Measurements from ENCODE around the gene MUC4.

MUC4 gene, protein sequence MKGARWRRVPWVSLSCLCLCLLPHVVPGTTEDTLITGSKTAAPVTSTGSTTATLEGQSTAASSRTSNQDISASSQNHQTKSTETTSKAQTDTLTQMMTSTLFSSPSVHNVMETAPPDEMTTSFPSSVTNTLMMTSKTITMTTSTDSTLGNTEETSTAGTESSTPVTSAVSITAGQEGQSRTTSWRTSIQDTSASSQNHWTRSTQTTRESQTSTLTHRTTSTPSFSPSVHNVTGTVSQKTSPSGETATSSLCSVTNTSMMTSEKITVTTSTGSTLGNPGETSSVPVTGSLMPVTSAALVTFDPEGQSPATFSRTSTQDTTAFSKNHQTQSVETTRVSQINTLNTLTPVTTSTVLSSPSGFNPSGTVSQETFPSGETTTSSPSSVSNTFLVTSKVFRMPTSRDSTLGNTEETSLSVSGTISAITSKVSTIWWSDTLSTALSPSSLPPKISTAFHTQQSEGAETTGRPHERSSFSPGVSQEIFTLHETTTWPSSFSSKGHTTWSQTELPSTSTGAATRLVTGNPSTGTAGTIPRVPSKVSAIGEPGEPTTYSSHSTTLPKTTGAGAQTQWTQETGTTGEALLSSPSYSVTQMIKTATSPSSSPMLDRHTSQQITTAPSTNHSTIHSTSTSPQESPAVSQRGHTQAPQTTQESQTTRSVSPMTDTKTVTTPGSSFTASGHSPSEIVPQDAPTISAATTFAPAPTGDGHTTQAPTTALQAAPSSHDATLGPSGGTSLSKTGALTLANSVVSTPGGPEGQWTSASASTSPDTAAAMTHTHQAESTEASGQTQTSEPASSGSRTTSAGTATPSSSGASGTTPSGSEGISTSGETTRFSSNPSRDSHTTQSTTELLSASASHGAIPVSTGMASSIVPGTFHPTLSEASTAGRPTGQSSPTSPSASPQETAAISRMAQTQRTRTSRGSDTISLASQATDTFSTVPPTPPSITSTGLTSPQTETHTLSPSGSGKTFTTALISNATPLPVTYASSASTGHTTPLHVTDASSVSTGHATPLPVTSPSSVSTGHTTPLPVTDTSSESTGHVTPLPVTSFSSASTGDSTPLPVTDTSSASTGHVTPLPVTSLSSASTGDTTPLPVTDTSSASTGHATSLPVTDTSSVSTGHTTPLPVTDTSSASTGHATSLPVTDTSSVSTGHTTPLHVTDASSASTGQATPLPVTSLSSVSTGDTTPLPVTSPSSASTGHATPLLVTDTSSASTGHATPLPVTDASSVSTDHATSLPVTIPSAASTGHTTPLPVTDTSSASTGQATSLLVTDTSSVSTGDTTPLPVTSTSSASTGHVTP (N-terminal part only)

DNA sequence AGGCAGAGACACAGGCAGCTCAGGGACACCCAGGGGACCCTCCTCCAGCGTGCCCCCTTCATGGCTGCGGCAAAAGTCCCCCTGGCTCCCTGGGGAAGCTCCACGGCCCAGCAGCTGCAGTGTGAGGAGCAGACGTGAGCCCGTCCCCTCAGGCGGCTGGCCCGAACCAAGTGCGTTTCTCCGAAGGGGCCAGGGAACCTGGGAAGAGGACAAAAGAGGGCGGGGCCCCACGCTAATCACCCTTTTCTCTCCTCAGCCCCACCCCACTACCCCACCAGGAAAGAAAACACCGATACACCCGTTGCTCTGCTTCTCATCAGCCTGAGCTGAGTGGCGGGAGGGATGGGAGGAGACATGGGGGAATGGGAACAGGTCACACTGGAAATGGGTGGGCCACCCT, at the start of gene MUC4:
TSS of gene MUC4 (minus strand) at position 174 of the 400 bp plus-strand sequence. CDS start at position 62, 112 bp downstream.
- ATAC-seq (no peak), DNase-seq (ENCODE audit: low spot score in 2 of 2) (no peak)
- Mint-ChIP-seq H3K4me1 (peaks cover under 1% of the 10 kb centered on the region), H3K36me3 (no peaks in the 10 kb centered on the region), H3K4me3 (no peak within 1 kb of the TSS), H3K27ac (peak within 1 kb of the TSS; percentile 18), H3K9me3 (no peaks in the 10 kb centered on the region)

DNA sequence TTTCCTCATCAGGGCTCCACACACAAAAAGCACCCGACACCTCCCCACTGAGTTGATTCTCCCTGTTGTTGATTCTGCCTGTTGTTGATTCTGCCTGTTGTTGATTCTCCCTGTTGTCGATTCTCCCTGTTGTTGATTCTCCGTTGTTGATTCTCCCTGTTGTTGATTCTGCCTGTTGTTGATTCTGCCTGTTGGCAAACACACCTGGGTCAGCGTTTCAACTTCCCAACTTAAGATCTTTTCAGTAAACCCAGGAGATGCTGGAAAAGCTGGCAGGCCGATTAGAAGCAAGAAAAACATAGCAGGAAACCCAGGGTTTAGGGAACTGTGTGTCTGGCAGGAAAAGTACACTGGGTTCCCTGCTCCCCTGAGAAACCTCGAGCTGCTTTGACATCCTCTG, 48.7 kb upstream of the MUC4 start:
- peaks cover 3% of the 10 kb centered on the region for H3K36me3 Mint-ChIP-seq

DNA sequence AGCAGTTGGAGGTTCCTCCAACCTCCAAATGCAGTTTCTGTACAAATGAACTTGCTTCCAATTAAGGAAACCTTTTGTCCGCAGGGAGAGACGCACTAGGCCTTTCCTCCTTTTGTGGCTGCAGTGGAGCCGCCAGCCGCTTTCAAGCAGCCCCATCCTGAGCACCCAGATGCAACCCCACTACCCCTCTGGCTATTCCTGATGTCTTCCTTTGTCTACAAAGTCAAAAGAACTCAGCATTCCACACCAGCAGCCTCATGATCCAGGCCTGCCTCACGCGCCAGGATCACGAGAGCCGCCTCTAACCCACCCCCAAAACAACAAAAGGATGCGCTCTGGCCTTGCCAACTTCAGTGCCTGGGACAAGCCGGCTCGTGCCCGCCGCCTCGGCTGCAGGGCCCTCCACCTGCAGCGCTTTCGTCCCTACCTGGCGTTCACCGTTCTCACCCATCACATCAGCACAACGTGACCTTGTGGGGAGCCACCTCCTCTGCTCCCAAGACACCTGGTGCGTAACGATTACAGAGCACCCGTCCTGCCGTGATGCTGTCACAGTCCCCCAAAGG, 48.2 kb upstream of the MUC4 start:
- Mint-ChIP-seq H3K36me3 (no peaks in the 10 kb centered on the region), H3K4me3 (peak overlapping the region; percentile 52), H3K9me3 (no peaks in the 10 kb centered on the region), H3K27ac (peak overlapping the region; percentile 20), H3K4me1 (peaks cover 14% of the 10 kb centered on the region)
- no peak for ATAC-seq
- DNase-seq (ENCODE audit: low spot score in 2 of 2) = no peak

More for the DNA sequence above, 48.7 kb upstream of the MUC4 start:
- DNase-seq (ENCODE audit: low spot score in 2 of 2) = no peak
- H3K9me3 Mint-ChIP-seq = no peaks in the 10 kb centered on the region
- ATAC-seq = no peak
- H3K4me1 Mint-ChIP-seq = peaks cover 14% of the 10 kb centered on the region
- peak overlapping the region; percentile 20 for H3K27ac Mint-ChIP-seq
- no peak overlapping the region for H3K4me3 Mint-ChIP-seq

DNA sequence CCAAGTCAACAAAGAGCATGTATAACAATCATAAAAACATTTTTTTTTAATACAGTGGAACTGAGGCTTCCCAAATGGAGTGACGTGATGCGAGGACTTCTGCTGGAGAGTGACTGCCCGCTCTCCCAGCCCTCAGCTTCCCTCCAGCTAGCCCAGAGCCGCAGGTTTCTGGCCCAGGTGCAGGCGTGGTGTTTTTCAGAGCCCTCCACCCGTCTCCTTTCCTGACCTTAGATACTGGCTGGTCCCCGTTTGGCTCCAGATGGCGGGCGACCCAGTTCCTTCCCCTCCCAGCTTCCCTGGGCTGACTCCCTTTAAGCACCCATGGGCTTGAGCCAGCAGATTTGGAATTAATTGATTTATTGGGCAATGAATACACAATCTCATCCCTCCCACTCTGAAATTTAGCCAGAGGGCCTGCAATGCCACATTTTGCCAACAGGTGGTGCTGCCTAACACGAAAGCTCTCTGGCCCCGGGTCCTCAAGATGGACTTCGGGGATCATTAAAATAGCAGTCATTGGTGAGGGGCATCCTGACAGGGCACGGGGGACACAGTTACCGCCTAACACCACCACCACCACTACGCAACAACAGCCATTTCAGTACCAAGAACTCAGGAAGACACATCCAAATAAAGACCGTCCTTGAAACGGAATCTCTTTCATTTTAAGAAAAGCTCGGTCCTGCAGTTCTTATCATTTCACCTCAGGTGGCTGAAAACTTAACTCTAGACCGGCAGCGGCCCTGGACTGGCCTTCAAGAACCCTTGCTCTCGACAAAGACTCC, 47.5 kb upstream of the MUC4 start:
- Mint-ChIP-seq H3K4me3 (peak overlapping the region; percentile 52), H3K36me3 (no peaks in the 10 kb centered on the region), H3K27ac (peak overlapping the region; percentile 20), H3K9me3 (no peaks in the 10 kb centered on the region), H3K4me1 (peaks cover 14% of the 10 kb centered on the region)
- ATAC-seq (peak; percentile 53), DNase-seq (ENCODE audit: low spot score in 2 of 2) (peak; percentile 81 to 93)

DNA sequence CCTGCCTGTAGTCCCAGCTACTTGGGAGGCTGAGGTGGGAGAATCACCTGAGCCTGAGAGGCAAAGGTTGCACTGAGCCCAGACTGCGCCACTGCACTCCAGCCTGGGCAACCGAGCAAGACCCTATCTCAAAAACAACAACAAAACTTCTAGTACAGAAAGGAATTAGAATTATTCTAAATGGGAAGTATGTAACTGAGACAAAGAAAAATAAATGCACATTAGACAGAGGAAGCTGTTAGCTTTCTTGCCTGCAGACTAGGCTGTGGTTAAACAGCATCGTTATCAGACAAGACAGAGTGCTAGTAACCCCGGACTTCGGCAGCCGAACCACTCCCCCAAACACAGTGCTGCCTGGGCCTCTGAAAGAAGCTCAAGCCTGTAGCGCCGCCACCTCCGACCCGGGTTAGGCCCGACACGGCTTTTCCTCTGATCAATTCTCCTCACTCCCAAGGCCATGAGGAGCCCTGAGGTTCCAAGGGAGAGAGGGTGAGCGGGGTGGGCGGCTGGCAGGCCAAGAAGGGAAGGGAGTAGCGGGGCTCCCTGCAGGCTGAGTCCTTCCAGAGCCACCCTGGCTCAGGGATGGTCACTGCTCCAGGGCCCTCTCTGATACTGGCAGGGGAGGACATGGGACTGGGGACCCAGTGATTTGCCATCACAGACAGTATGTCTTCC, 44.8 kb upstream of the MUC4 start:
- Mint-ChIP-seq H3K9me3 (no peaks in the 10 kb centered on the region), H3K4me3 (no peak overlapping the region), H3K36me3 (no peaks in the 10 kb centered on the region), H3K27ac (no peak overlapping the region), H3K4me1 (peaks cover 7% of the 10 kb centered on the region)
- no peak for DNase-seq (ENCODE audit: low spot score in 2 of 2)
- no peak for ATAC-seq

DNA sequence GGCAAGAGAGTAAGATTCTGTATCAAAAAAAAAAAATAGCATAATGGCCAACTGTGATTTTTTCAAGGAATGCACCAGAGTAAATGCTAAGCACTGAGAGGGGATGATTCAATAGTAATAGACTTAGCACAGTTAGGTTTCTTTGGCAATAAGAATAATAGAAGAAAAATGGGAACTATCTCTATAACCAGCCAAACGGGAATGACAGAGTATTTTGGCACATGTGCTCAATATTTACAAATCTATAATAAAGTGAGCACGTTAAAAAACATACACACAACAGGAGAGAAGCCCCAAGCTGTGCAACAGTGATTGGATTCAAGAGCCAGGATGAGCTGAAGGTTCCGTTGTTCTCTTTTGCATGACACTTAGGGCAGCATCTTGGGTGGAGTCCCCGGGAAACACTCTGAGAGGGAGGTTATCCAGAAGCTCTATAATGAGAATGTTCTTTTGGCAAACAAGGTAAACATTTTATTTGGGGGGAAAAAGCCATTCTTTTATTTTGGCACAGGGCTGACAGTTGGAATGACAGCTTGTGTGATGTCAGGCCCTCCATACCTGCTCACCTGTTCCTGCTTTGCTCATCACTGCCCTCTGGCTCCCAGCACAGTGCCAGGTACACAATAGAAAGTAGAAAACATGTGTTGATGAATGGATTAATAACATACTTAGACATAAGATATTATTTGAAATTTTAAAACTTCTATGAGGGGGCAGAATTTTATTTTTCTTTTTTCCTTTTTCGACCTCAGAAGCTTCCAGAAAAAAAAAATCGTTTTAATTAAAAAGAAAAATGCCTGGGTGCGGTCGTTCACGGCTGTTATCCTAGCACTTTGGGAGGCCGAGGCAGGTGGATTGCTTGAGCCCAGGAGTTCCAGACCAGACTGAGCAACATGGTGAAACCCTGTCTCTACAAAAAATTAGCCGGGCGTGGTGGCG, 44.0 kb upstream of the MUC4 start:
- Mint-ChIP-seq H3K9me3 (no peaks in the 10 kb centered on the region), H3K36me3 (no peaks in the 10 kb centered on the region), H3K4me3 (no peak overlapping the region), H3K27ac (no peak overlapping the region), H3K4me1 (peaks cover 13% of the 10 kb centered on the region)
- no peak for DNase-seq (ENCODE audit: low spot score in 2 of 2)
- ATAC-seq = no peak

DNA sequence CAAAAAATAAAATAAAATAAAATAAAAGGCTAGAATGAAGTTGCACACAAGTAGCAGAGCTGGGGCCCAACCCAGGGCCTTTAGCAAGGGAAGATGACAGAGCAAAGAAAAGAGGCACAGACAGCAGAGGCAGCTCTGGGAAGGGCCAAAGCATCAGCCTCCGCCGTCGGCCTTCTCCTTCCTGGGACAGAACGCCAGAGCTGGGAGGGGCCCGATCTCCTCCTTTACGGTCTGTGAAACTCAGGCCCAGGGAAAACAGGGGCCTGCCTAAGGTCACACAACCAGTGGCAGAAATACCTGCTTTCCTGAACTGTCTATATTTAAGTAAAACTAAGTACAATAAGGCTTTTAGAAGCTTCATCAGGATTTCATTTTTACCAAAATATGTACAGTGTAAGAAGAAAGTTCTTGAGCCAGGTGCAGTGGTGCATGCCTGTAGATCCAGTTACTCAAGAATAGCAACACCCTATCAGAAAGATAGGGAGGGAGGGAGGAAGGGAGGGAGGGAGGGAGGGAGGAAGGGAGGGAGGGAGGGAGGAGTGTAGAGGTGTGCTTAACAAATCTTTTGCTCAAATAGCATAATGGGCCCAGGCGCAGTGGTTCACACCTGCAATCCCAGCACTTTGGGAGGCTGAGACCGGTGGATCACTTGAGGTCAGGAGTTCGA, 43.0 kb upstream of the MUC4 start:
- peaks cover 15% of the 10 kb centered on the region for H3K4me1 Mint-ChIP-seq
- no peaks in the 10 kb centered on the region for H3K36me3 Mint-ChIP-seq
- no peak overlapping the region for H3K27ac Mint-ChIP-seq
- no peak for DNase-seq (ENCODE audit: low spot score in 2 of 2)
- no peak overlapping the region for H3K4me3 Mint-ChIP-seq
- no peak for ATAC-seq
- H3K9me3 Mint-ChIP-seq = no peaks in the 10 kb centered on the region

DNA sequence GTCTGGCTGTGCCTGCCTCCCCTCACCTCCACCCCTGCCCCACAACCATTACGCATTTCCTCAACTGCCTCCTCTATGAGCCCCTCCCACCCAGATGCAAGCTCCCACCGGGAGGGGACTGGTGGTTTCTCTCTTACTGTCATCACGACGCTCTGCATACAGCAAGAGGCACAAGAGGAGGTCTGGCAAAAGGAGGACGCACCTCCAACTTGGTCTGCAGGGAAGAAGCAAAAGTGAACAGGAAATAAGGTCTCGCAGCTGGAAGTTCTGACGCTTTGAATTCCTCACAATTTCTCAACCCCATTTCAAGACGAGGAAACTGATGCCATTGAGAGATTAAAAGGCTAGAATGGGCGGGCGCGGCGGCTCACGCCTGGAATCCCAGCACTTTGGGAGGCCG, 42.3 kb upstream of the MUC4 start:
- DNase-seq (ENCODE audit: low spot score in 2 of 2) (no peak), ATAC-seq (no peak)
- Mint-ChIP-seq H3K27ac (no peak overlapping the region), H3K36me3 (no peaks in the 10 kb centered on the region), H3K9me3 (no peaks in the 10 kb centered on the region), H3K4me1 (peaks cover 8% of the 10 kb centered on the region), H3K4me3 (no peak overlapping the region)

DNA sequence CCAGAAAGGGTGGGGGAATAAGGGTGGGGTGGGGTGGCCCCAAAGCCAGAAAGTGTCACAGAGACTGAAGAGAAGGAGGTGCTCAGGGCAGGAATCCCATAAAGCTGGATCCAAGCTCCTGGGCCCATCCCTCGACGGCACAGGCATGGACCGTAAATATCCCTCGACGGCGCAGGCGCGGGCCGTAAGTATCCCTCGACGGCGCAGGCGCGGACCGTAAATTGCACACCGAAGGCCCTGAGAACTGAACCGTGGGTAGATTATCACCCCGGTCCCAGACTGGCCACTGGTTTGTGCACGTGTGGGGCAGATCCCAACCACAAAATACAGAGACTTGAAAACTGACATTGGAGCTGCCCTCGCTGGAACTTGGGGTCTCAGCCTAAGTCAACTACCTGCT, 41.3 kb upstream of the MUC4 start:
- H3K9me3 Mint-ChIP-seq = no peaks in the 10 kb centered on the region
- H3K36me3 Mint-ChIP-seq = no peaks in the 10 kb centered on the region
- no peak for ATAC-seq
- no peak overlapping the region for H3K27ac Mint-ChIP-seq
- no peak for DNase-seq (ENCODE audit: low spot score in 2 of 2)
- H3K4me1 Mint-ChIP-seq = peaks cover 7% of the 10 kb centered on the region
- no peak overlapping the region for H3K4me3 Mint-ChIP-seq

DNA sequence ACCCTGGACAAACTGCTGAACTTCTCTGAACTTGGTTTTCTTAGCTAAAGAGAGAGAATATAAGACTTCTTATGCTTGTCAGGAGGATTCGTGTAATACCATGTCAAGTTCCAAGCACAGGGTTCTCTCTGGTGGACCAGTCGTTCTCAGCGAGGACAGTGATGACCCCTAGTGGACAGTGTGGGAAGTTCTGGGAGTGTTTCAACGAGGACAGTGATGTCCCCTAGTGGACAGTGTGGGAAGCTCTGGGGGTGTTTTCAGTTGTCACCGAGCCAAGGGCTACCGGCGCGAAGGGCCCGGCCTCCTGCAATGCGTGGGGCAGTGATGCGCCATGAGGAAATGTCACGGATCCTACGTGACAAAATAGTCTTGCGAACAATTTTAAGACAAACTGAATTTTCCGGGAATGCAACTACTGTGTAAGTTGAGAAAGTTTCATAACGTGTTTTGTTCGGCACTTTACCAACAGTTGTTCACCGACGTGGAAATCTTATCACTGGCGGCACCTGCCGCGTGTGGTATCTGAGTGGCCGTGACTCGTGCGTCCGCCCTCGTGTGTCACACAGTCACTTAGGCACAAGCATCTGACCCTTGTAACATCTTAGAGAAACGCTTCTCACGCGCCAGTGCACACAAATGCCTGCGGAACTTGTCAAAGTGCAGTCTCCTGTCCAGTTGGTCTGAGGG, 39.3 kb upstream of the MUC4 start:
- no peak overlapping the region for H3K4me3 Mint-ChIP-seq
- H3K27ac Mint-ChIP-seq = no peak overlapping the region
- peak; percentile 93 for ATAC-seq
- no peaks in the 10 kb centered on the region for H3K9me3 Mint-ChIP-seq
- H3K36me3 Mint-ChIP-seq = no peaks in the 10 kb centered on the region
- DNase-seq (ENCODE audit: low spot score in 2 of 2) = peak; percentile 84 to 95
- peaks cover 7% of the 10 kb centered on the region for H3K4me1 Mint-ChIP-seq

DNA sequence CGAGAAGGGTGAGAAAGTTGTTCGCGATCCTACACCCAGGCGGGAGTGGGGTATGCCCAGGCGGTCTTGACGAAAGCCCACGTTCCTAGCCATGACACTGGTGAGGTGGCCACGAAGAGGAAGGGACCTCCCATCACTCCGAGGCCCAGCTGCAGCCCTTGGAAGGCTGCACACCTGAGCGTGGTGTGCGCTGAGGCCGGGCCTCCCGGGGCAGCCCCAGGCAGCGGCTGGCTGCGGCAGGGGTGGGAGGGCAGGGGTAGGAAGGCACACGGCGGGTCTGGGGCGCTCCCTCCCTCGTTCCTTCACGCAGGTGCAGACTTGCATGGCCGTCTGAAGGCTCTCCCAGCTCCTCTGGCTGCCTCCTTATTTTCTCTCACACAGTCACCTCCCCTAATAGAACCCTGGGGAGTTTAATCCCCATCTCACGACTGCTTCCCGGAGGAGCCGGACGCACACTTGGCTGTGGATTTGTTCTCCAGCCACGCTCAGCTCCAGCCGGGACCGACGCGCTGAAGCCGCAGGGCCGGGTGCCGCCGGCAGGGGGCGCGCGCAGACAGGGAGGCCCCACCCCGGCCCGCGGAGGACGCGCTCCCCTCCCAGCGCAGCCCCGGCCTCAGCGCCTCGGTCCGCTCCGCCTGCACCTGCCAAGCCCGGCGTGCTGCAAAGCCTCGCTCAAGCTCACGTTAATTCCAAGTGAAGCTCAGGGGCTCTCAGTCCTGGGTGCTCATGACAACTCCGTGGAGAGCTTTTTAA, 37.8 kb upstream of the MUC4 start:
- H3K36me3 Mint-ChIP-seq = no peaks in the 10 kb centered on the region
- peaks cover 7% of the 10 kb centered on the region for H3K4me1 Mint-ChIP-seq
- no peak overlapping the region for H3K4me3 Mint-ChIP-seq
- H3K27ac Mint-ChIP-seq = no peak overlapping the region
- peak in 1 of 2 donors; percentile 84 for DNase-seq (ENCODE audit: low spot score in 2 of 2)
- no peaks in the 10 kb centered on the region for H3K9me3 Mint-ChIP-seq
- ATAC-seq = no peak

Data from stimulated activated effector memory CD8-positive, alpha-beta T cell treated with anti-CD3 and anti-CD28 coated beads, Interleukin-12 subunit alpha, Interleukin-12 subunit beta, amount 100 ng/mL, for 72 hours (primary cell).